ENCODE measurements around the gene MELK. TPM values are rescaled to one million over a fixed set of nuclear protein-coding genes. Genes with fewer than 3 reads are reported as not detected.

MELK gene
- polyA plus RNA-seq, 3 donors: 18.9 to 21.2 (median 20.2) TPM

DNA sequence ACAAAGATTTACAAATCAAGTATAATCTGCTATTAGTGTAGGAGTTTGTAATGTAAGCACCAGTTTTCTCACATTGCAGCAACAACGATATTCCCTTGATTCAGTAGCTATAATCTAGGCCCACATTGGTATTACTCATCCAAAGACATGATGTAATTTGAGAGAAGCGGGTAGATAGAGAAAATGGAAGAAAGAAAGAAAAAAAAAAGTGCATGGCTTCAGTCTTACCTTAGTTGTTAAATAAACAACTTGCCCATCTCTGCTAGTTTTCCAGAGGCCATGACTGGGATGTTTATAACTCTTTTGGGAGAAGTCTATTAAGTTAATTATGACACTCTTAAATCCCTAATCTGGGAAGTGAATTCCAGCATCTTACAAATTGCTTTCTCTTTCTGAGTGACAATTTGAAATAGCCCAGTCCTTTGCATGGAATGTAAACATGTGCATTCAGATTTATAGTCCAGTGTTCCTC lies 2.8 kb downstream of the MELK start:
- DNase-seq: no peak

DNA sequence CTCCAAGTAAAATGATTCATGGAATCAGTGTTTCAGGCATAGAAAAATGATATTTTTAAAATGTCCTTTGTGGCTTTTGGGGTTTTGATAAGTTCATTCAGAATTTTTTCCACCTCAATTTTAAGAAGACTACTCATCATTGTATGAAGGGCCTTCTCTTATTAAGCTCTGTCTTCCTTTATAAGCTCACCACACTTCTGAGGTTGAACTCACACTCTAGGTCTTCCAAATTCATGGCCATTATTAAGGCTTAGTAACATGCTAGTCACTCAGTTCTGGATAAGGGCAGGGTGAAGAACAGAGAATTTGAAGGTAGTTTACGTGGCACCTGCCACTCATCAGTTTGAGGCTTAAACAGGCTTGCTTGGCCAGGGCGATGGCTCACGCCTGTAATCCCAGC lies 4.2 kb downstream of the MELK start:
- DNase-seq: no peak

DNA sequence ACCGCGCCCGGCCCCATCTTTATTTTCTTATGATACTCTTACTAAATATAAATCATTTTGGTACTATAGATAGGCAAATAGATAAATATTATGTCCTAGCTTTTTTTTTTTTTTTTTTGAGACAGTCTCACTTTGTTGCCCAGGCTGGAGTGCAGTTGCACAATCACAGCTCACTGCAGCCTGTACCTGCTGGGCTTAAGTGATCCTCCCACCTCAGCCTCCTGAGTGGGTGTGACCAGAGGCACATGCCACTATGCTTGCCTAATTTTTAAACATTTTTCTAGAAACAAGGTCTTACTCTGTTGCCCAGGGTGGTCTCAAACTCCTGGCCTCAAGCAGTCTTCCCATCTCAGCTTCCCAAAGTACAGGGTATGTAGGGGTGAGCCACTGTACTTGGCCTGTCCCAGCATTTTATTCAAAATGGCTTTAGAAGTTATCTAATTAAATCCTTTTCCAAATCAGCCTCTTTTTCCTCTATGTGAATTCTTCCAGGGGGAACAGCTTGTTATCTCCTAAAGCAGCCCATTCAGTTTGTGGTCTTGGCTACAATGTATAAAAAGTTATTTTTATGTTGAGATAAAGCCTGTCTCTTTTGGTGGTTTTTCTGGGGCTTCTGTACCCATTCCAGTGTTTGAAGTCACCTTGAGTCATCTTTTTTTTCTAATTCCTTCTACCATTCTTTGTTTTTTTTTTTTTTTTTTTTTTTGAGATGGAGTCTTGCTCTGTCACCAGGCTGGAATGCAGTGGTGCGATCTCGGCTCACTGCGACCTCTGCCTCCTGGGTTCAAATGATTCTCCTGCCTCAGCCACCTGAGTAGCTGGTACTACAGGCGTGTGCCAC lies 12.1 kb downstream of the MELK start:
- no peak for DNase-seq

DNA sequence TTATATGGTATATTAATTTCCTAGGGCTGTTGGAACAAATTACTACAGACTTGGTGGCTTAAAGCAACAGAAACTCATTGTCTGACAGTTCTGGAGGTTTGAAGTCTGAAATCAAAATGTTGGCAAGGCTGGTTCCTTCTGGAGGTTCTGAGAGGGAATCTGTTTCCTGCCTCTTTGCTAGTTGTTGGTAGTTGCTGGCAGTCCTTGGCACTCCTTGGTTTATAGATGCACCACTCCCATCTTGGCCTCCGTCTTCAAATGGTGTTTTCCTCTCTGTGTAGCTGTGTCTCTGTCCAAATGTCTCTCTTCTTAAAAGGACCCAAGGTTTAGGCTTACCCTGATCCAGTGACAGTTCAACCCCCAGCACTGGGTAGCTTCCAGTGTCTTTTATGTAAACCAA lies 17.5 kb downstream of the MELK start:
- no peak for DNase-seq

DNA sequence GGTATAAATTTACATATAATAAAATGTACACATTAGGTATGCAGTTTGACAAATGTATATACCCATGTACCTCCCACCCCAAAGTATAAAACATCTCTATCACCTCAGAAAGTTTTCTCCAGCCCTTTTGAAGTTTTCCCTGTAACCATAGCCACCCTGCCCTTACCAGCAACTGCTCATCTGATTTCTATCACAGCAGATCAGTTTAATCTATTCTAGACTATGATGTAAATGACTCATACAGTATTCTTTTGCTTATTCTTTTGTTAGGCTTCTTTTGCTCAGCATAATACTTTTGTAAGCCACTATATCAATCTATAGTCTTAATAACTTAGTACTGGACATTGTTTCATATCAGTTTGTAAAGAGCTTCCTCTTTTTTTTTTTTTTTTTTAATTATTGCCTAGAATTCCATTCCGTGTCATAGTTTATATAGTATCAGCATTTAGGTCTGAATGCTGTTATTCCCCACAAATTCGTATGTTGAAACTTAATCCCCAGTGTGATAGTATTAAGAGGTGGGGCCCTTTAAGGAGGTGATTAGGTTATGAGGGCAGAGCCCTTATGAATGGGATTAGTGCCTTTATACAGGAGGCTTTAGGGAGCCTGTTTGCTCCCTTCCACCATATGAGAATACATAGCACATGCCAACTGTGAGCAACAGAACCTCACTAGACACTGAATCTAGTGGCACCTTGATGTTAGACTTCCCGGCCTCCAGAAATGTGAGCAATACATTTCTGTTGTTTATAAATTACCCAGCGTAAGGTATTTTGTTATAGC lies 20.3 kb downstream of the MELK start:
- no peak for DNase-seq

DNA sequence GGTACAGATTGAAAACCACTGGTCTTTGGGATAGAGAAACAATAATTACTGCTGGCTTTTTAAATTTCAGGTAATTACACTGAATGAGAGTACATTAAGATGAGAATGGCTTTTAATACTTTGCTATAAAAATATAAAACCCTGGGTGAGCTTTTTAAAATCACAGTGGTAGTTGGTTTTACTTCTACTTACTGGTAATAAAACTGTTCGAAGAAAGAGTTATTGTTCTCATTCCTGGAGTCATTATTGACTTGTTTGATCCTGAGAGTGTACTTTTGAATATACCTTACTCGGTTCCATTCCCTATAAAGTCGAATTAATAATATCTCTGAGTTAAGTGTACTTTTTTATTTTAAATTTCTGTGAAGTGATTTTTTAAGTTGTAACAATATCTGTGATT lies 21.5 kb downstream of the MELK start:
- no peak for DNase-seq

DNA sequence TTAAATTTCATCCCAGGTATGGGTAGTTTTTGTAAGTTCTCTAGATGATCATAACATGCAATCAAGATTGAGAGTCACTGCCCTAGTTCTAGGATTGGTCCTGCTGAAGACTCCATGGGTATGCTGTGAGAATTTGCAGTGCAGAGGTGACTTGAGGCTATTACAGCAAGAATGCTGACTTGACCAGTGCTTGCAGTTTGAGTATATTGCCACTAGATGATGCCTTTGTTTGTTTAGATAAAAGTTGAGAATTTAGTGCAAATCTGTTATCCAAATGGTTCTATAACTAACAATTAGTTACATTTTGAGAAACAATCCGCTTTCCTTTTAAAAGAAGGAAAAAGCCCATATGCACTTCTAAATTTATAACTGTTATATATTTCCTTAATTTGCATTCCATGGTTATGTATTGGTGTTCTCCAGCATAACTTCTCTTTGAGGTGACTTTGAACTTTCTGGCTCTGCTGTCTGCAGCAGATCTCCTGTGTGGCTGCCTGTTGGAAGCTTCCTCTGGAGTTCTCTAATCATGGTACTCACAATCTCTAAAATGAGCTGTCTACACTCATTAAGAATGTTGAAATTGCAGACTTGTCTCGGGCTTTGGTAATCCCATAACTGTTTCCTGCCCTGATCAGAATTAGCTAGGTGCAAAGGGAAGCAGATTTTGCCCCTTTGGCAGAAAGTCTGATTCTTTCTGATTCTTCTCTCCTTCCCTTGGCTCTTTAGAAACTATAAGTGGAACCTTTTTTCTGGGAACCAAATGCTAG lies 24.9 kb downstream of the MELK start:
- DNase-seq: no peak

DNA sequence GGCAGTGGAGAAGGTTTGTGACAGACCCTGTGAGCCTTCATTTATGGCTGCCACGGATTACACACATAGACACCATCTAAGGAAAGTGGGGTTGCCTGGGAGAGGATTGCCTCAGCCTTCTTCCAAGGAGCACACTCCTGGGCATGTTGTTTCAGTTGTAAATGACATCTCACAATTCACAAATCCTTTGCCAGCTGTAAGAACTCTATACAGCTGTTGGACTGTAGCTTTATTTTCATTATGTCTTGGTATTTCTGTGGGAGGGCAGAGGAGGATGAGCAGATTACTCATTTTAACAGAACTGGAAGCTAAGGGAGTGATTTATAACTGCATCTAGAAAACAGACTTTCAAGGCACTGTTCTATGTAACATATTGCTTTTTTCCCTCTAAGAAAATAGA lies 25.6 kb downstream of the MELK start:
- DNase-seq: peak; percentile 57

DNA sequence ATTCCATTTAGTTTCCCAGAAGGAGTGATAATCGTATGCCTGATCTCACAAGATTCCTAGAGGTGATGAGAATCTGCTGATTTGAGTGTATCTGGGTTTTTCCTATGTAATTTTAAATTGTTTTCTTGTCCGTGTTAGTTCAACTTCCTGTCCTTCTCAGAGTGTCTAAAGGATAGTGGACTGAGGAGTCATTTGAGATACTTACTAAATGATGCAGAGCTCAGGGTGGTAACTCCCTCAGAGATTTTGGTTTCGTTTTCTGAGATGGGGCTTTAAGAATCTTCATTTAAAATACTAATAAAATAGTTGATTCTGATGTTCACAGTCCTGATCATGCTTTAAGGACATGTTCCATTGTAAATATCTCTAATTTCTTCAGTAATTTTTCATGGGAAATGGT lies 30.3 kb downstream of the MELK start:
- DNase-seq: no peak

DNA sequence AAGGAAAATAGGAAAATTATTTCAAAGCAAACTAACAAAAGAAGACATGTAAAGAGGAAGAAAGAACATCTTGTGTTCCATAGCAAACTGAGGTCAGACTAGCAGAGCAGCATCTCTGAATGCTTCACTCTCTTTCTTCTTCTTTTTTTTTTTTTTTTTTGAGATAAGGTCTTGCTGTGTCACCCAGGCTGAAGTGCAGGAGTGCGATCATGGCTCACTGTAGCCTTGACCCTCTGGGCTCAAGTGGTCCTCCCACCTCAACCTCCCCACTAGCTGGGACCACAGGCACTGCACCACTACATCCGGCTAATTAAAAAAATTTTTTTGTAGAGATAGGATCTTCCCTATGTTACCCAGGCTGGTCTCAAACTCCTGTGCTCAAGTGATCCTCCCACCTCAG lies 36.6 kb downstream of the MELK start:
- no peak for DNase-seq

DNA sequence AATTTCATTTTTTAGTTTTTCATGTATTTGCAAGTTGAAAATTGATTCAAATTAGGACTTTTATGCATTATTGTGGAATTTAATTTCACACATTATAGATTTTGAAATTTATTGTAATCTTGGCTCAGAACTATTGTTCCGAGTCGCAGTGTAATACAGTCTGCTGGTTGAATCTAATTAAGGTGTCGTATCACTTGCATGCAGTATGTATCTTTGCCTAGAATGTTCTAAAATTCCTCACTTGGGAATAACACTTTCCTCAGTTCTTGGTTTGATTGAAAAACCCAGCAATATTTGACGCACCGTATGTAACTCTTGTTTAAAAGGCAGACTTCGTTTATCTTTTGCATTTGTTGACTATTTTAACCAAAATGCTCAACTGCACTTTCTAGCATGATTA lies 49.4 kb downstream of the MELK start:
- DNase-seq: no peak

DNA sequence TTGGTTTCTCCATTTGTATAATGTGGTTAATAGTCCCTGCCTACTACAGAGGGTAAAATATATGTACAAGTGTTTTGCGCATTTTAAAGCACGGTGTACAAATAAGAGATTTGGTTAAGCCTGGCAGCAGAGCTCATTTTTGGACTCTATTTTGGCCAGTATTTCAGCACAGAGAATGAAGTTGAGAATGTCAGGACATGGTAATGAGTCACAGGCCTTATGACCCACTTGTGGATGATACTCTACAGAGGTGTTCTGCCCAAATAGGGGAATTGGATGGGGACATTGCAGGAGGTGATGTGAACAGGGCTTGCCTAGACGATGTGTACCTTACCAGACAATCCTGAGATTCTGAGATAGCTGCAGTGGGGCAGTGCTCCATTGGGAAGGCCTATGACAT lies 50.6 kb downstream of the MELK start:
- no peak for DNase-seq

DNA sequence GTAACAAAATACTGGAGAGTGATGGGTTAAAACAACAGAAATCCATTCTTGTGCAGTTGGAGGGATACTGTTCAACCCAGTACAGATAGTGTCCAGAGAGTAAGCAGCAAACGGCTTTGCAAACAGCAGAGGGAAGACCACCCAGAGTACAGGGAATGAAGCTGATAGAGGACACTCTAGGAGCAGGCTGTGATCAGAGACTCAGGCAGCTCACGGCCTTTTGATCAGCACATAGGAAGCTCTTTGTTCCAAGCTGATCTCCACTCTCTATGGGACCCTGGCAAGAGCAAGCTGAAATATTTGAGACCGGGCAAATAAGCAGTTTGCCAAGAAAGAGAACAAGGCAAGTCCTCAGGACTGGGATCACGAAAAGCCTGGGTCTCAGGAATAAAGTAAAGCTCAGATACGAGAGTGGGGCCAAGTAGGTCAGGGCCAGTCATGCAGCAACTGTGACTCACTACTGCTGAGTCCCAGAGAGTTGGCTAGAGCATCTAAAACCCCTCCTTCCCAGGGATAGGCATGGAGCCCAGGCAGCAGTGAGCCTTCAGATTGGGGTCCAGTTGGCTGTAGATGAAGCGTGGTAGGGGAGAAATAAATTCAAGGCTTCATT lies 52.4 kb downstream of the MELK start:
- DNase-seq: no peak

DNA sequence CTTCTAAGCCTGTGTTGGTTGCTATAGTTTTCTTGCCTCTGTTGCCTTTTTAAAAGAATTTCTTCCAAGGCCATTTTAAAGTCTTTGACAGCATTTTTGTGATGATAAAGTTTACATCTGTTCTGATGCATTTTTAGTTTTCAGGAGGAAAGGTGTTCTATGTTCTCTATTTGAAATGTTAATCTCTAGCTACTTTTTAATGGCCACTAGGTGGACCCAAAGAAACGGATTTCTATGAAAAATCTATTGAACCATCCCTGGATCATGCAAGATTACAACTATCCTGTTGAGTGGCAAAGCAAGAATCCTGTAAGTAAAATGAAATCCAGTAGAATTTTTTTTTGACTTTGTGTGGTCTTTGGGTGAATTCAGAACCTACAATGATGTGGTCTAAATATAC lies 60.2 kb downstream of the MELK start:
- DNase-seq: peak; percentile 14

DNA sequence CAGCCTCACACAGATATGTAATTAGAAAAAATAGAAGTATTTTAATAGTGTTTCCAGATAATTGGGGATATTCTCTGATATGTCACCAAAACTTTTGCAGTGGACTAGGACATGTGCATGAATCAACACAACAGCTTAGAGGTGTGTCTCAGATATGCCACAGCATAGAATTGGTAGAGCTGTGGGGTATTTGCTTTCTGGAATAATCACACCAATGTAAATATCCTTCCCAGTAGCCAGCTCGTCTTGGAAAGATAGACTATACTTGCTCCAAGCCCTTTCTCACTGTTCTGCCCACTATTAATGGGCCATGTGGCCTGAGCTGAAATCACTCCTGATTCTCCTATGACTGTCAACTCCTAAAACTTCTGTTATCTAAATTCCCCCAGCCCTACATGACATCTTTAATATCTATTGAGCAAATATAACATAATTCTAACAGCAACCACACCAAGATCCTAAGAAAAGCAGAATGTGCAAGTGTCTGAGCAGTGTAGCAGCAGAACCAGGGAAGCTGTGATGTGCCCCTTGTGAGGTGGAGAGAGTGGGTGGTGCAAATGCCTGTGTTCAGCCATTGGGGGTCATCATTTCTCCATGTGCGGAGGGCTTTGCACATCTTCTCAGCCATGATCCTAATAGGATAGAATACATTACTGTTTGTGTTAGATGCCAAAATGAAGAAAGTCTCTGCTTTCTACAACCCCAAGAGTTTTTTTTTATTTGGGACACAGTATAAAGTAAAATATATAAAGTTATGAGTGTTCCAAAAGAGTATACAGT lies 65.0 kb downstream of the MELK start:
- no peak for DNase-seq

DNA sequence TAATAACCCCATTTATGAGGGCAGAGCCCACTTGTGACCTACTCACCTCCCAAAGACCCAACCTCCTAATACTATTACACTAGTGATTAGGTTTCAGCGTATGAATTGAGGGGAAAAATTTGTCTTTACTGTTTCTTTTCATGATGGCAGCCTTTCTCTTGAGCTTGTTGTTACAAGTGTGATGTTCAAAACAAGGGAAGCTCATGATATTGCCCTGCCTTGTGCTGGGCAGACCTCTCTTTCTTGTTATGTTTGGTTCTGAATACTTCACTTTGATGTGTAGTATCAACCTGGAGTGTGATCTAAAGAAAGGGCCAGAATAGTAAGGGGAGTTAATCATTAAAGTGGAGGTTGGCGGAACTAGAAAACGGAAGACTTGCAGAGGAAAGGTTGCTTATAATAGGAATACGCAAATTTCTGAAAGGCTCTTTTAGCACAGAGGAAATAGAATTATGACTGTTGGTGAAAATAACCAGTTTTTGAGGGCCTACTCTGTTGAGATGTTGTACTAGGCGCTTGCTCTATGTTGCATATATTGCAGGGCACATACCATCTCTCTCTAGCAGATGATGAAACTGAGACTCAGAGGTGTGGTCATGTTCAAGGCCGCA lies 68.2 kb downstream of the MELK start:
- DNase-seq: no peak

DNA sequence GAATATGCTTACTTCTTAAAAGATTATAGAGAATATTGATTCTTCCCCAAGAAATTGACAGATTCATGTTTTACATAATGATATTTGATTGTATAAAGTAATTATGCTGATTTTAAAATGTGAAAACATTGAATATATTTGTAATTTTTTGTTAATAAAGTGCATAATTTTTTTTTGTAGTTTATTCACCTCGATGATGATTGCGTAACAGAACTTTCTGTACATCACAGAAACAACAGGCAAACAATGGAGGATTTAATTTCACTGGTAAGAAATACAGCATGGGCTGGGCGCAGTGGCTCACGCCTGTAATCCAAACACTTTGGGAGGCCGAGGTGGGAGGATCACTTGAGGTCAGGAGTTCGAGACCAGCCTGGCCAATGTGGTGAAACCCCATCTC lies 70.1 kb downstream of the MELK start:
- no peak for DNase-seq

DNA sequence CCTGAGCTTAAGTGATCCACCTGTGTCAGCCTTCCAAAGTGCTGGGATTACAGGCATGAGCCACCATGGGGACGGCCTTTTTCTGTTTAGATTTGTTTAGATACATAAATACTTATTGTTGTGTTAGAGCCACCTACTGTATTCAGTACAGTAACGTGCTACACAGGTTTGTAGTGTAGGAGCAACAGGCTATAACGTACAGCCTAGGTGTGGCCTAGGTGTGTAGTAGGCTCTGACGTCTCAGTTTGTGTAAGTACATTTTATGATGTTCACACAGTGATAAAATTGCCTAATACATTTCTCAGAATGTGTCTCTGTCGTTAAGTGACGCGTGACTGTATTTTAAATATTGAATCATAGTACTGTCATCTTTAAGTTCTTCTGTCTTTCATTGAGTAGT lies 84.1 kb downstream of the MELK start:
- DNase-seq: no peak

DNA sequence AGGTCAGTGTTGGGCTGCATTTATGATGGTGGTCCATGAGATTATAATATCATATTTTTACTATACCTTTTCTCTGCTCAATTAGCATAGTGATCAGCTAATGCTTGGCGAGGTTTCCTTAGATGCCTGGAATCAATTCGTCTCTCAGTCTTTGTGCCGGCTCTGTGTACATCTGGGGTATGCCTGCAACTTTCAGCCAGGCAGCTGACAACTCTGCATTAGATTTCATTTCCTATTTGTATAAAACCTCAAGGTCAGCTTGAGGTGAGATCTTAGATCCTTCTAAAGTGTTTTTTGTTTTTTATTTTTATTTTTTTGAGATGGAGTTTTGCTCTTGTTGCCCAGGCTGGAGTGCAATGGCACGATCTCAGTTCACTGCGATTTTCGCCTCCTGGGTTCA lies 86.8 kb downstream of the MELK start:
- no peak for DNase-seq

DNA sequence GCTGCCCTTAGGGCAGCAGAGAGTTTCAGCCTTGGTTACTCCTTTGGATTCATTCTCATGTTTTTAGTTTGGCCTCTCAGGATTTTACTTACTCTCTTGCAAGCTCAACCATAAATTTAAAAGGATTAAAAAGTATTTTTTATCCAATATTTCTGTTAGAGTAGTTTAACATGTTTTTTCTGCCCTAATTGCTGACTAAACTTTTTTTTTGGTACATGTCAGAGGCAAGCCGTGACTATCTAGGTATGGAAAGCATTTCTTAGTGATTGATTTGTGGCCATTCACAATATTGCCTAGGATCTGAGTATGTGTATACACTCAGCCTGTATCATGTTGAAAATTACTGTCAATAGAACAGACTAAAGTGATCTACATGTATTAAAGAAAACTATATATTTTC lies 92.1 kb downstream of the MELK start:
- DNase-seq: no peak

DNA sequence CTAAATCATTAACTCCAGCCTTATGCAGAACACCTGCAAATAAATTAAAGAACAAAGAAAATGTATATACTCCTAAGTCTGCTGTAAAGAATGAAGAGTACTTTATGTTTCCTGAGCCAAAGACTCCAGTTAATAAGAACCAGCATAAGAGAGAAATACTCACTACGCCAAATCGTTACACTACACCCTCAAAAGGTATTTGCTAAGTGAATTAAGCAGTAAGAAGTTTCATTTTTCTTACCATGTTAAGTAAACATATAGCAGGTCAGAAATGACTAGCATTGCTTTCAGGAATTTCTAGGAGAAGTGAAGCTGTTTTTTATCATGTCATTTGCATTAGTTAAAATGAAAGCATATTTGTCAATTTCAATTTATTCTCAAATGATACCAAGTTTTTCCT lies 92.7 kb downstream of the MELK start:
- no peak for DNase-seq

Data from renal pelvis (tissue), 4 donors.